Thymus (tissue), 2 donors: ENCODE measurements around the gene NRROS. TPM values are rescaled to one million over a fixed set of nuclear protein-coding genes. Genes with fewer than 3 reads are reported as not detected.

ENCODE experiments used
- polyA plus RNA-seq: library from polyadenylated mRNA; stranded (reverse); fragments of 200-250 nt; gene quantifications from one replicate; pipeline ENCODE4 v1.2.3, GENCODE V29; 2013
- total RNA-seq: library from RNA; stranded (reverse); fragments of 120-200 nt; gene quantifications from one replicate; pipeline ENCODE4 v1.2.4, GENCODE V29; 2013
- donor health status: healthy.

The NRROS gene
- total and polyA plus RNA-seq, 2 donors = 5.2 to 6.3 TPM

Other genes with a start within 250 kb of the NRROS start
- 10.9 TPM for gene UBXN7, start 207.3 kb upstream of the NRROS start, total RNA-seq
- gene UBXN7, start 207.3 kb upstream of the NRROS start, polyA plus RNA-seq = 20.7 TPM
- 15.9 TPM for gene RNF168, start 135.9 kb upstream of the NRROS start, total RNA-seq
- gene RNF168, start 135.9 kb upstream of the NRROS start, polyA plus RNA-seq = 8.4 TPM
- gene SMCO1, start 124.3 kb upstream of the NRROS start, total RNA-seq = not detected
- 0.02 TPM for gene SMCO1, start 124.3 kb upstream of the NRROS start, polyA plus RNA-seq
- gene WDR53, start 71.1 kb upstream of the NRROS start, total RNA-seq = 13.4 TPM
- 28.1 TPM for gene WDR53, start 71.1 kb upstream of the NRROS start, polyA plus RNA-seq
- gene FBXO45, start 71.0 kb upstream of the NRROS start, total RNA-seq = 9.9 TPM
- gene FBXO45, start 71.0 kb upstream of the NRROS start, polyA plus RNA-seq = 7.0 TPM
- gene CEP19, start 72.6 kb downstream of the NRROS start, total RNA-seq = 8.5 TPM
- gene CEP19, start 72.6 kb downstream of the NRROS start, polyA plus RNA-seq = 2.5 TPM
- 28.1 TPM for gene PIGX, start 72.7 kb downstream of the NRROS start, total RNA-seq
- 13.4 TPM for gene PIGX, start 72.7 kb downstream of the NRROS start, polyA plus RNA-seq
- 29.1 TPM for gene PAK2, start 100.2 kb downstream of the NRROS start, total RNA-seq
- gene PAK2, start 100.2 kb downstream of the NRROS start, polyA plus RNA-seq = 47.4 TPM
- 24.8 TPM for gene SENP5, start 228.2 kb downstream of the NRROS start, total RNA-seq
- gene SENP5, start 228.2 kb downstream of the NRROS start, polyA plus RNA-seq = 11.3 TPM